NCI-H1436 treated with DMSO at 0.1 percent for 48 hours (cell line): Measurements from ENCODE around the gene ERO1A.

ENCODE experiments used
- DNase-seq: peaks from one replicate; lab custom pipeline; 2025; lab: John Stamatoyannopoulos, UW

The ERO1A gene

DNA sequence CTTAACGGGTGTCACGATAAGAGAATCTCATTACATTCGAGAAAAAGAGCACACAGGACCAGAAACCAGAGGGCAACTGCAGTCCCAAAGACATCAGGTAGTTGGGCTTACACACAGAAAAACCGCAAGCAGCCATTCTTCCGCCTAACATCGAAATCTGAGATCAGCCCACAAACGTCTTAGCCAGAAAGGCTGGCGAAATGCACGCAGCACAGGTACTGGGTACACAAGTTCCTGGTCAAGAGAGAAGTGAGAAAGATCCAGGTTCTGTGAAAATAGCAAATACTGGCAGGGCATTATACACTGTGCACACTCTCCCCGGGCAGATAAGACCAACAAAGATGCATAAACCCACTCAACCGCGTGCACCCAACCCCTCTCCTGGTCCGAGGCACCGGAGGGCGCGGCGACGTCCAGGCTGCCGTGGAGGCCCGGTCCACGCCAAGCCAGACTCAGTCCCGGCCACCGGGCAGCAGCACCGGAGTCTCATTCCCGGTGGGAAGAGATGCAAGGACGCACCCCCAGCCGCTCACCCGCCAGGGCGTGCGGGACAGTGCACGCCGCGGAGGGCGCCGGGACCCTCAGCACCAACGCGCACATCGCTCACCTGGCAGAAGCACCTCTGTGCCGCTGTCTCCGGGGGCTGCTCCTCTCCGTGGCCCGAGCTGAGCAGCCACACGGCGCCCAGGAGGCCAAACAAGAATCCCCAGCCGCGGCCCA, 437 bp downstream of the ERO1A start:
- no peak for DNase-seq

DNA sequence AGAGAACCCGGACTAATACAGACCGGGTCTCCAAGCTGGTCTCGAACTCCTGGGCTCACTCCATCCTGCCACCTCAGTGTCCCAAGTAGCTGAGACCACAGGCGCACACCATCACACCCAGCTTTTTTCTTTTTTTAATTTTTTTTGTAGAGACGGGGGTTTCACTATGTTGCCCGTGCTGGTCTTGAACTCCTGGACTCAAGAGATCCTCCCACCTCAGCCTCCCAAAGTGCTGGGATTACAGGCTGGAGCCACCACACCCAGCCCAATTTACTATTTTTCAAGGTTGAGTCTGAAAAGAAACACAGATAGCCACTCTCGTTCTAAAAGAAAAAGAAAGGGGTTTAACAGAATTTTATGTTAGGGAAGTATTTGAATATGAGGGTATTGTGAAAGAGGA, 1.8 kb downstream of the ERO1A start:
- DNase-seq, result no peak

DNA sequence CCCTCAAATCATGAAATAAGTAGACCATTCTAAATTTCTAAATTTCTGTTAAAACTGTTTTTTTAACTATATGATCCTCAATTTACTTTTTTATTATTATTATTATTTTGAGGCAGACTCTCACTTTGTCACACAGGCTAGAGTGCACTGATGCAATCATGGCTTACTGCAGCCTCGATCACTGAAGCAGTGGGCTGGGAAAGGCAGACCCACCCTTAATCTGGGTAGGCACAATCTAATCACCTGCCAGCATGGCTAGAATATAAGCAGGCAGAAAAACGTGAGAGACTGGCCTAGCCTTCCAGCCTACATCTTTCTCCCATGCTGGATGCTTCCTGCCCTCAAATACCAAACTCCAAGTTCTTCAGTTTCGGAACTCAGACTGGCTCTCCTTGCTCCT, 2.3 kb downstream of the ERO1A start:
- no peak for DNase-seq

GRCh38 chr14:52692248-52692962, 3.0 kb downstream of the ERO1A start:
- DNase-seq, result no peak

GRCh38 chr14:52690983-52691760, 4.2 kb downstream of the ERO1A start:
- DNase-seq, result no peak

DNA sequence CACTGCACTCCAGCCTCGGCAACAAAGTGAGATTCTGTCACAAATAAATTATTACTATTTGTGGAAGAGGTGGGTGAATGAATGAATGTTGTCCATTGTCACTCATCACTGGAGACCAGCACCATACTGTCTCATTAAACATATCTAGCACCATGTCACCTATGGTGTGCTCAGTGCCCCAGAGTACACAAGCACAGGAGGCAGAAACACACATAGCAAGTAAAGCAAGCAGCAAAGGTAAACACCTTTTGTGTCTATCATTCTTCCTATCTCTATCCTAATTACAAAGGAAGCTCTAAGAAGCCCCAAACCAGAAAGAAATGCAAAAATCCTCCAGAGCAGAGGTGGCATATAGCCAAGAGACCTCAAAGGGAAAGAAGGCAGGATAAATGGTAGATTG, 9.2 kb downstream of the ERO1A start:
- no peak for DNase-seq

GRCh38 chr14:52683985-52684520, 11.3 kb downstream of the ERO1A start:
- DNase-seq, result no peak

DNA sequence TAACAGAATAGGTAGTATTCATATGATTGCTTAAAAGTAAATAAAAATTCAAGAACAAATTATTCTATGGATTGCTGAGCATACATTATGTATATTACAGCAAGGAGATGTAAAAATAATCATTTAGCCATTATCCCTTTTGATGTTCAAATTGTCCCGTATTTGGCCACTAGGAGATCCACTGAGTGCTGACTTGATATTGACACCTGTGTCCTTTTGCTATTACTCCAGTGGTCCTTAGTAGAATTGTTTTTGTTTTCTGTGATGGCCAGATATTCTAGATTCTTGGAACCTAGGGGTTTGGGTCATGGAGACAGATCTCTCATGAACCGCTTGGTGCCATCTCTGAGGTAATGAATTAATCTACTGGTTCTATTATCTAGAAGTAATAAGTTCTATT, 16.8 kb downstream of the ERO1A start:
- DNase-seq, result no peak

GRCh38 chr14:52663850-52664249, 31.5 kb downstream of the ERO1A start:
- no peak for DNase-seq

DNA sequence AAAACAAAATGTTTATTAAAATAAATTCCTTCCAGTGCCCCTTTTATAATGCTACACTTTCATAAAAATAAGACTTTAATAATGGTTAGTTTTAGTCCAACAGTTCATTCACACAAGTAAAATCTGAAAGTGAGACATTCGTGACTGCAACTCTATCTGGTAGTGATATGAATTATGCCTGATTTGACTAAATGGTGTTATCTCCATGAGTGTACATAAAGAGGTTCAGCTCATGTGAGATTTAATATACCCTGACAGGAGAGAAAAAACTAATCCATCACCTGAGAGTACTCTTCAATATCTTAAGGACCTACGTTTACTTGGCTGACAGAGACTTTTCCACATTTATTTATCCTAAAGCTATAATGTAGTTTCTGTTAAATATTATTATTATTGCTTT, 34.0 kb downstream of the ERO1A start:
- DNase-seq, result peak; percentile 12

- DNase-seq, result no peak
Observed at GRCh38 chr14:52660832-52661231, 34.5 kb downstream of the ERO1A start.

- DNase-seq, result no peak
Observed at GRCh38 chr14:52660325-52660724, 35.0 kb downstream of the ERO1A start.

DNA sequence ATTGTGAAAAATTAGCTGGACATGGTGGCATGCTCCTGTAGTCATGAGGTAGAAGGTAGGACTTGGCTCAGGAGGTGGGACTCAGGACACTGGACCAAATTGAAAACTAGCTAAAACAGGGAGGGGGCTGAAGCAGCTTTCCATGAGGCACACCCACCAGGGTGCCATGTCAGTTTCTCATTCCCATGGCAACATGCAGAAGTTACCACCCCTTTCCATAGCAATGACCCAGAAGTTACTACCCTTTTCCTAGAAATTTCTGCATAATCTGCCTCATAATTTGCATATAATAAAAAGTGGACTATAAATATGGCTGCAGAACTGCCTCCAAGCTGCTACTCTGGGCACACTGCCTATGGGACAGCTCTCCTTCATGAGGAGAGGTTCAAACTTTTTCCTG, 38.5 kb downstream of the ERO1A start:
- no peak for DNase-seq

- no peak for DNase-seq
Observed at GRCh38 chr14:52650774-52651173, 44.6 kb downstream of the ERO1A start.

DNA sequence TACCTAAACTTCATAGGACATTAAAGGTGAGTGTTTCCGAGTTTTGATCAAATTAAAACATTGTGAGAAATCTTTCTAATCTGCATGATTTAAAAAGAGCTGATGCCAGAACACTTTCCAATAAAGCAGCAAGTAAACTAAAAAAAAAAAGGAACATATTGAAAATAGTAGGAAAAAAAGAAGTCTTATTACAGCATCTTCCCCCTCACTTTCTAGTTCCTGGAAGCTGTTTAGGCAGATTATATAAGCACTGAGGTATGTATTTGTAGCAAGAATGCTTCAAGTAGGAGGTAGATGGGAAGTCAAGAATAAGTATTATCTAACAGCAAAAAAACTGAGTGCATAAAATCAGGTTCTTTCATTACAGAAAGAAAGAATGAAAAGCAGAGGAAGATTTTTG, 45.8 kb downstream of the ERO1A start:
- no peak for DNase-seq

- no peak for DNase-seq
Observed at GRCh38 chr14:52641745-52642144, 53.6 kb downstream of the ERO1A start.

DNA sequence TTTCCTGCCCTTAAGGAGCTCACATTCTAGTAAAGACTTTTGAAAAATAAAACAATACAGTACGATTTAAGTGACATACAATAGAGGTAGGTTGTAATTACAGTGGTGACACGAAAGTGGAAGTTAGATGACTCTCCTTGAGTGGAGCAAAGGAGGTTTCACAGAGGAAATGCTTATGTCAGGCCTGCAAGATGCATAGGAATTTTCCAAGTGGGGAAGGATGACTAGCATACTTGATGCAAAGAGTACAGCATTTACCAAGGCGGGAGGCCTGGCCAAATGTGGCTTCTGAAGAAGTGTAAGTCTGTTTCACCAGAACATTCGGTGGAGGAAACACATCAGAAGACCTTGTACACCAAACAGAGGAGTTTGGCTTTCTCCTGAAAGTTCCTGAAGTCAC, 55.2 kb downstream of the ERO1A start:
- DNase-seq, result no peak

- no peak for DNase-seq
Observed at GRCh38 chr14:52619687-52620086, 75.7 kb downstream of the ERO1A start.

DNA sequence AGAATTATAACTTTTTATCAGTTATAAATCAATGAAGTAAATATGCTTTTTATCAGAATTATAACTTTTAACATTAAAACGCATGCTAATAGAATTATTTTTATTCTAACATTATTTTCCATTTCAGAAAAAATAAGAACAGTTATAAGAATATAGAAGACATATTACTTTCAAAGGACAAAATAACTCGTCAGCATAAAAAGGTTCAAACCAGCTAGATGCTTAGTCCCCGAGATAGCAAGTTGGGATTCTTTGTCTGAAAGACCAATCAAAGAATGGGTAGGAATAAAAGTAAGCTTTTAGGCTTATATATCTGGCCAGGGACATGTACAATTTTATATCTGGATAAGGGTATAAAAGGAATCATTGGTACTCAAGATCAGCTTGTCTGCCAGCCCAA, 76.8 kb downstream of the ERO1A start:
- no peak for DNase-seq

- no peak for DNase-seq
Observed at GRCh38 chr14:52610187-52610586, 85.2 kb downstream of the ERO1A start.

DNA sequence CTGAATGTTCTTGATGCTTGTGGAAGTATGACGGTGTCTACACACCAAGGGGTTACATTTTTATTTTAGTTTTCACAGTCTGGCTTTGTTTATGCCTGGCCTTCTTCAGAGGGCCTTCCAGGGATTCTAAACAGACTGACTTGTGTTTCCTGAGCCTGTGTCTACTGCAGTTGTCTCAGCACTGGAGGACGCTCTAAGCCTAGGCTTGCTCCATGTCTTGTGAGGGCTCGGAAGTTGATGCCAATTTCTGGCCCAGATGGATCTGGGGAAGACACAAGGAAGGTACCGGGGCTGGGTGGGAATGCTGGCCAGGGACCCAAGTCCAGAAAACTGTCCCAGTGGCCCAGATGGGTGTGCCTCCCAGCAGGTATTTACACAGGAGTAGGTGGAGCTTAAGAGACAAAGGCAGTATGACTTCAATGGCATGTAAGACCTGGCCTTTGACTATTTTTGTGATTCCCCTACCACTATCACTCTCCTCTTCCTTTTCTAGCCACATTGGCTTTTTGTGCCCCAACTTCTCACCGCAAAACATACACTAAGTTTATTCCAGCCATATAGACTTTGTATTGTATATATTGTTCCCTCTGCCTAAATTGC, 85.8 kb downstream of the ERO1A start:
- no peak for DNase-seq

GRCh38 chr14:52607061-52607460, 88.3 kb downstream of the ERO1A start:
- no peak for DNase-seq
